Nephron (organoid): ENCODE measurements around the gene ARHGAP19.

Experiments used
- H3K27ac Mint-ChIP-seq, 3 experiments: 2 replicates each; pipeline ENCODE4 v1.8.0; 2020; ENCODE audit warnings: mixed read lengths in 3 of 3, mild to moderate bottlenecking in 2 of 3, moderate library complexity in 1 of 3
- H3K27me3 Mint-ChIP-seq: 2 replicates; pipeline ENCODE4 v1.8.0; 2021; ENCODE audit warnings: low read depth, mild to moderate bottlenecking, moderate library complexity, mixed read lengths
- H3K36me3 Mint-ChIP-seq: 2 replicates; pipeline ENCODE4 v1.8.0; 2020; ENCODE audit warnings: low read depth, mixed read lengths
- H3K4me1 Mint-ChIP-seq: 2 replicates; pipeline ENCODE4 v1.8.0; 2020; ENCODE audit warnings: mixed read lengths
- H3K4me3 Mint-ChIP-seq, 3 experiments: 2 replicates each; pipeline ENCODE4 v1.8.0; 2020; ENCODE audit warnings: mild to moderate bottlenecking in 3 of 3, mixed read lengths in 3 of 3, moderate library complexity in 2 of 3
- H3K9me3 Mint-ChIP-seq: 2 replicates; pipeline ENCODE4 v1.8.0; 2020; ENCODE audit warnings: mixed read lengths
- TF ChIP-seq, protein P1 (sequence below), 3 experiments: fragments of 200-600 bp; sonication (generic); IDR thresholded peaks; one replicate each; pipeline ENCODE4 v1.5.0; 2021; ENCODE audit warnings: antibody characterized with exemption in 3 of 3; ENCODE audit not compliant: unreplicated experiment in 3 of 3

The ARHGAP19 gene, protein sequence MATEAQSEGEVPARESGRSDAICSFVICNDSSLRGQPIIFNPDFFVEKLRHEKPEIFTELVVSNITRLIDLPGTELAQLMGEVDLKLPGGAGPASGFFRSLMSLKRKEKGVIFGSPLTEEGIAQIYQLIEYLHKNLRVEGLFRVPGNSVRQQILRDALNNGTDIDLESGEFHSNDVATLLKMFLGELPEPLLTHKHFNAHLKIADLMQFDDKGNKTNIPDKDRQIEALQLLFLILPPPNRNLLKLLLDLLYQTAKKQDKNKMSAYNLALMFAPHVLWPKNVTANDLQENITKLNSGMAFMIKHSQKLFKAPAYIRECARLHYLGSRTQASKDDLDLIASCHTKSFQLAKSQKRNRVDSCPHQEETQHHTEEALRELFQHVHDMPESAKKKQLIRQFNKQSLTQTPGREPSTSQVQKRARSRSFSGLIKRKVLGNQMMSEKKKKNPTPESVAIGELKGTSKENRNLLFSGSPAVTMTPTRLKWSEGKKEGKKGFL

DNA sequence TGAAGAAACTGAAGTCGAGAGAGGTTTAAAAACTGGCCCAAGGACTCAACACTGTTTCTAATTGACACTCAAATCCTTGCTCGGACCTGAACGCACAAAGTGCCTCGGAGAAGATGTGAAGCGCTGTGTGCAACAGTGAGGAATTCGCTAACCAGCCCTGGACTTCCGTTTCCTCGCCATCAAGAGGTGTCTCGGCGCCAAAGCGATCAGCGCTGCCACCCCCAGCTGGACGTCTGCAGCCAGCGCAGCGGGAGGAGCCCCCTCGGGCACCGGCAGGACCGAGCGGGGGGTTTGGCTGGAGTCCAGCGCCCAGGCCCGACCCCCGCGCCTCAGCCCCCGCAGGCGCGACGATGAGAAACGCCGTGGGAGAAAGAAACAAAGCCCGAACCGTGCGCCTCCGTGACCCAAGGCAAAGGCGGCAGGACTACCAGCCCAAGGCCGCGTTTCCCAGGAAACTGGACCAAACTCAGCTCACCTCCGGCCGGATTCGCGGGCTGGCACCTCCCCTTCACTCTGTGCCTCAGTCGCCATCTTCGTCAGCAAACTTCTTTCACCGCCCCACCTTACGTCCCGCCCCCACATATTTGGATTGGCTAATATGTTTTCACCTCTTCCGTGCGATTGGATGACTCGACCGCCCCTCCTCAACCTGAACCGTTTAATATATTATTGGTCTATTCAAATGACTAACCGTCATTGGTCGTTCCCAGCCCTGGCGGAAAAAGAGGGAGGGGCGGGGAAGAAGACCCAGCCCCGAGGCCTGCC is at the start of gene ARHGAP19:
Gene ARHGAP19 (minus strand): TSS at position 541 of the 765 bp plus-strand sequence. CDS start 10 bp downstream, at position 531.
- peaks cover 18% of the 10 kb centered on the region for H3K4me1 Mint-ChIP-seq
- peaks cover 4% of the 10 kb centered on the region for H3K27me3 Mint-ChIP-seq
- peak within 1 kb of the TSS; percentile 87 to 94 (median 92) for H3K4me3 Mint-ChIP-seq
- peak within 1 kb of the TSS; percentile 82 to 97 (median 97) for H3K27ac Mint-ChIP-seq
- H3K36me3 Mint-ChIP-seq: peaks cover 10% of the 10 kb centered on the region
- TF ChIP-seq, protein P1, sequence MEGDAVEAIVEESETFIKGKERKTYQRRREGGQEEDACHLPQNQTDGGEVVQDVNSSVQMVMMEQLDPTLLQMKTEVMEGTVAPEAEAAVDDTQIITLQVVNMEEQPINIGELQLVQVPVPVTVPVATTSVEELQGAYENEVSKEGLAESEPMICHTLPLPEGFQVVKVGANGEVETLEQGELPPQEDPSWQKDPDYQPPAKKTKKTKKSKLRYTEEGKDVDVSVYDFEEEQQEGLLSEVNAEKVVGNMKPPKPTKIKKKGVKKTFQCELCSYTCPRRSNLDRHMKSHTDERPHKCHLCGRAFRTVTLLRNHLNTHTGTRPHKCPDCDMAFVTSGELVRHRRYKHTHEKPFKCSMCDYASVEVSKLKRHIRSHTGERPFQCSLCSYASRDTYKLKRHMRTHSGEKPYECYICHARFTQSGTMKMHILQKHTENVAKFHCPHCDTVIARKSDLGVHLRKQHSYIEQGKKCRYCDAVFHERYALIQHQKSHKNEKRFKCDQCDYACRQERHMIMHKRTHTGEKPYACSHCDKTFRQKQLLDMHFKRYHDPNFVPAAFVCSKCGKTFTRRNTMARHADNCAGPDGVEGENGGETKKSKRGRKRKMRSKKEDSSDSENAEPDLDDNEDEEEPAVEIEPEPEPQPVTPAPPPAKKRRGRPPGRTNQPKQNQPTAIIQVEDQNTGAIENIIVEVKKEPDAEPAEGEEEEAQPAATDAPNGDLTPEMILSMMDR (IDR thresholded peaks at IDR 0.05; ENCODE audit: unreplicated experiment in 3 of 3): peak in 2 of 3 experiments; percentile 28 to 32
- no peaks in the 10 kb centered on the region for H3K9me3 Mint-ChIP-seq

DNA sequence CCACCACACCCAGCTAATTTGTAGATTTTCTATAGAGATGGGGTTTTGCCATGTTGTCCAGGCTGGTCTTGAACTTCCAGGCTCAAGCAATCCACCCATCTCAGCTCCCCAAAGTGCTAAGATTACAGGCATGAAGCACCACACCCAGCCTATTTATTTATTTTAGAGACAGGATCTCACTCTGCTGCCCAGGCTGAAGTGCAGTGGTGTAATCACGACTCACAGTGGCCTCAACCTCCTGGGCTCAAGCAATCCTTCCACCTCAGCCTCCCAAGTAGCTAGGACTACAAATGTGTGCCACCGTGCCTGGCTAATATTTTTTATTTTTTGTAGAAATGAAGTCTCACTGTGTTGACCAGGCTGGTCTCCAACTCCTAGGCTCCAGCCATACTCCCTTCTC is 49.0 kb upstream of the ARHGAP19 start:
- Mint-ChIP-seq H3K9me3 (no peaks in the 10 kb centered on the region), H3K4me3 (no peak overlapping the region), H3K36me3 (no peaks in the 10 kb centered on the region), H3K27me3 (peaks cover 45% of the 10 kb centered on the region), H3K4me1 (peaks cover 15% of the 10 kb centered on the region), H3K27ac (no peak overlapping the region)
- TF ChIP-seq, protein P1 (IDR thresholded peaks at IDR 0.05; ENCODE audit: unreplicated experiment in 3 of 3): no peak

DNA sequence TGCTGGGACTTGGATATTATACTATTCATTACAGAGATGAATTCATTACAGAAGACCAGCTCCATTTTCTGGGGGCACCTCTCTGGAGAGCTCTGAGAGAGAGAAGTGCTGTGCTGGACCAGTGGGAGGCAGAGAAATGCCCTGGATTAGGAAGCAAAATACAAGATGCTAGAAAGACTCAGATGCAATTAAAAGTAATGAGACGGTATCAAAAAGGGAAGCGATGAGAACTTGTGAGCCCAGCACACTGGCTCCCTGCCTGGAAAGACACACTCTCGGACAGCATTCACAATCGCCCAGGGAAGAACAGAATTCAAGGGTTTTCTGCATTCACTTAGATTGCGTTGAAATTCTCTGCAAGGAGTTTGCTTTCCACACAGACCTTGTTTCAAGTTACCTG is 45.6 kb upstream of the ARHGAP19 start:
- H3K4me3 Mint-ChIP-seq: peak overlapping the region; percentile 6 to 85 (median 10)
- H3K27ac Mint-ChIP-seq: peak overlapping the region; percentile 6 to 86 (median 83)

DNA sequence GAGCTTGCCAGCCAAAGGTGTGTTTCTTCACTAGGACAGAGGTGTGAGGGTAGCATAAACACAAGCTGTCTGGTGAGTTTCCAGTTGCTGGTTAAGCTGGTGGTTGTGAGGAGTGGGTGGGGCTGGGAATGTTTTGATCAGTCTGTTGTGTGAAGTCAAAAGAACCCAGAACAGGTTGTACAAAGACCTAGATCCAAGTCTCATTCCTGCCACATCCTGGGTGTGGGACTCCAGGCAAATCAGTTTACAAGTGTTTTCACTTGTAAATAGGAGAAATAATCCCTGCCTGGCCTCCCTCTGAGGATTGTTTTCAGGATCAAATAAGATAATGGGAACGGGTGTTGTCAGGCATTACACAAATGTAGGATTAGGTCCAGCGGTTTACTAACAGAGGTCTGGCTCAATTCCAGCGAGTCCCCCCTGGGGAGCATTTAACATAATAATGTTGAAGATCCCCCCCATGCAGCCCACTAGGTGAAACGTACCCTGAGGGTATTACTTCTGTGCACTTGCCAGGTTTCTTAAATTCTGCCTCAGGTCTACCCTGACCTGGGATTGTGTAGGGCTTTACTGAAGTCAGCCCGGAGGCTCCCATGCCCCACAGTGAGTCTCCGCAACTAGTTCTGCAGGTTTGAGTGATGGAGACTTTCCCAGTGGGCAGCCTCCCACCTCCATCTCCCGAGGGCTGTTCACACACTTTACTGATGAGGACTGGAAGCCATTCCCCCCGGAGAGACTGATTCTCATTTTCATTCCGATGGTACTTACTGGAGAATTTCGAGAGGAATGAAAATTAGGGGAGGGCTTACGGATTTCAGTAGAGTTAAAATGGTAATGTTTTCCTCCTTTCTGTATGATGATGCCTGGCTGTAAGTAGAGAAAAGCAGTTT is 44.8 kb upstream of the ARHGAP19 start:
- H3K36me3 Mint-ChIP-seq: no peaks in the 10 kb centered on the region
- TF ChIP-seq, protein P1 (IDR thresholded peaks at IDR 0.05; ENCODE audit: unreplicated experiment in 3 of 3): no peak
- peaks cover 35% of the 10 kb centered on the region for H3K4me1 Mint-ChIP-seq
- H3K4me3 Mint-ChIP-seq: peak overlapping the region; percentile 66 to 85 (median 82)
- no peaks in the 10 kb centered on the region for H3K9me3 Mint-ChIP-seq
- H3K27ac Mint-ChIP-seq: peak overlapping the region; percentile 6 to 86 (median 83)
- peaks cover 58% of the 10 kb centered on the region for H3K27me3 Mint-ChIP-seq

More for the DNA sequence above, 45.6 kb upstream of the ARHGAP19 start:
- Mint-ChIP-seq H3K9me3 (no peaks in the 10 kb centered on the region), H3K4me1 (peaks cover 26% of the 10 kb centered on the region), H3K36me3 (no peaks in the 10 kb centered on the region), H3K27me3 (peaks cover 56% of the 10 kb centered on the region)
- TF ChIP-seq, protein P1 (IDR thresholded peaks at IDR 0.05; ENCODE audit: unreplicated experiment in 3 of 3): no peak

DNA sequence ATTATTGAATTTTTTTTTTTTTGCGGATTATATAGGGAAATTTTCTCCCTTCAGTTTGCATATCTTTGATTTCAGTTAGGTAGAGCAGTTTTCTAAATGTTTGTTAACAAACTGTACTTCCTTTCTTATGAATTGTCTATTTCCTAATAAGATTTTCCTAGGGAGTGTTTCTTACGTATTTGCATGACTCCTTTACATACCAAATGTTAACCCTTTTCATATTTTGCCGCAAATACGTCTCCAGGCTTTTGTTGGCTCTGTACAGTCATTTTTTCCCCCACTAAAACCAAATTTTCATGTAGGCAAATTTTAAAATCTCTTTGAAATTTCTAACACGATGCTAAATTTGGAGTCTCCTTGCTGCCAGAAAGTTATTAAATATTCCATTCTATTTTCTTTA is 44.0 kb upstream of the ARHGAP19 start:
- TF ChIP-seq, protein P1 (IDR thresholded peaks at IDR 0.05; ENCODE audit: unreplicated experiment in 3 of 3): no peak
- H3K4me3 Mint-ChIP-seq: peak overlapping the region; percentile 66 to 85 (median 82)

More for the DNA sequence above, 44.0 kb upstream of the ARHGAP19 start:
- Mint-ChIP-seq H3K36me3 (no peaks in the 10 kb centered on the region), H3K4me1 (peaks cover 39% of the 10 kb centered on the region), H3K27me3 (peaks cover 55% of the 10 kb centered on the region), H3K9me3 (no peaks in the 10 kb centered on the region), H3K27ac (peak overlapping the region; percentile 6 to 86 (median 83))
